SH-SY5Y (cell line): ENCODE measurements around the gene CEP57L1.

Source experiments
- GATA2 ChIP-seq: IDR thresholded peaks from 2 replicates; pipeline ENCODE4 v1.6.1; 2011; ENCODE audit warnings: mild to moderate bottlenecking, low read depth, low read length
- GATA3 ChIP-seq: IDR thresholded peaks from 2 replicates; pipeline ENCODE4 v1.6.1; 2011; ENCODE audit warnings: low read depth, mild to moderate bottlenecking, low read length, moderate library complexity

GRCh38 chr6:109062767-109063352 lies 32.4 kb upstream of the CEP57L1 start:
- TF ChIP-seq GATA2: no peak
- TF ChIP-seq GATA3: no peak
